CD4-positive, alpha-beta T cell treated with Interleukin-1 beta for 1 hour (primary cell): Measurements from ENCODE around the gene CFH.
"Not testable (repeated sequence)": the region's sequence is repeated elsewhere in the genome, so short reads cannot be mapped to it uniquely, and the experiment has no call there.

Source experiments
- DNase-seq, 2 donors: peaks; one replicate each; pipeline ENCODE4 v3.0.0-alpha.2; 2020 to 2022

CFH gene

GRCh38 chr1:196773713-196774112, 121.9 kb downstream of the CFH start:
- no peak for DNase-seq

- DNase-seq, result no peak
Measured at GRCh38 chr1:196774175-196774574, 122.3 kb downstream of the CFH start.

GRCh38 chr1:196774603-196775002, 122.8 kb downstream of the CFH start, which contains the start of gene CFHR3:
Gene CFHR3 (plus strand): TSS chr1:196774840. CDS start chr1:196774887, 47 bp downstream.
- DNase-seq, result no peak

- DNase-seq, result no peak
Measured at GRCh38 chr1:196777603-196778002, 125.8 kb downstream of the CFH start.

GRCh38 chr1:196779093-196779492, 127.2 kb downstream of the CFH start:
- DNase-seq, result no peak

- DNase-seq, result not testable (repeated sequence)
Measured at GRCh38 chr1:196791252-196791651, 139.4 kb downstream of the CFH start.

- not testable (repeated sequence) for DNase-seq
Measured at GRCh38 chr1:196794103-196794502, 142.3 kb downstream of the CFH start.
